Measurements from ENCODE around the gene BTBD7. TPM values are rescaled to one million over a fixed set of nuclear protein-coding genes. Genes with fewer than 3 reads are reported as not detected.

Gene BTBD7
- total RNA-seq, 1 donor from 2014 or later = 17.9 TPM

GRCh38 chr14:93214598-93214997 lies 118.2 kb downstream of the BTBD7 start:
- Mint-ChIP-seq H3K4me1 (ENCODE audit: low read depth) (peaks cover 2% of the 10 kb centered on the region), H3K27me3 (ENCODE audit: low read depth) (no peaks in the 10 kb centered on the region), H3K4me3 (ENCODE audit: low read depth) (no peak overlapping the region), H3K9me3 (no peaks in the 10 kb centered on the region), H3K27ac (no peak overlapping the region), H3K36me3 (ENCODE audit: low read depth) (peaks cover 56% of the 10 kb centered on the region)
- no peak for DNase-seq (ENCODE audit: low spot score)
- intact Hi-C loops (cut with micrococcal nuclease) = no loop called here

GRCh38 chr14:93212432-93212831 lies 120.4 kb downstream of the BTBD7 start:
- DNase-seq (ENCODE audit: low spot score) = no peak
- Mint-ChIP-seq H3K9me3 (no peaks in the 10 kb centered on the region), H3K36me3 (ENCODE audit: low read depth) (peaks cover 57% of the 10 kb centered on the region), H3K4me1 (ENCODE audit: low read depth) (peaks cover 13% of the 10 kb centered on the region), H3K27ac (no peak overlapping the region), H3K27me3 (ENCODE audit: low read depth) (no peaks in the 10 kb centered on the region), H3K4me3 (ENCODE audit: low read depth) (no peak overlapping the region)
- intact Hi-C loops (cut with micrococcal nuclease) = no loop called here

- Mint-ChIP-seq H3K4me1 (ENCODE audit: low read depth) (peaks cover 25% of the 10 kb centered on the region), H3K27me3 (ENCODE audit: low read depth) (no peaks in the 10 kb centered on the region), H3K9me3 (no peaks in the 10 kb centered on the region), H3K27ac (peak overlapping the region; percentile 98), H3K4me3 (ENCODE audit: low read depth) (peak overlapping the region; percentile 100), H3K36me3 (ENCODE audit: low read depth) (peaks cover 36% of the 10 kb centered on the region)
- DNase-seq (ENCODE audit: low spot score) = no peak
- intact Hi-C loops (cut with micrococcal nuclease) = loop anchor here (1.0 kb wide), 1 partner anchor 126 kb away; the partner anchor contains the start of gene BTBD7
Observed at GRCh38 chr14:93207468-93208308, 125.1 kb downstream of the BTBD7 start.

- peaks cover 25% of the 10 kb centered on the region for H3K4me1 Mint-ChIP-seq (ENCODE audit: low read depth)
- H3K4me3 Mint-ChIP-seq (ENCODE audit: low read depth) = peak within 1 kb of the TSS; percentile 100
- peak within 1 kb of the TSS; percentile 98 for H3K27ac Mint-ChIP-seq
- intact Hi-C loops (cut with micrococcal nuclease) = loop anchor here (1.0 kb wide), 2 partner anchors 22 to 126 kb away; partner anchors contain the start of genes BTBD7 and LYSET
- H3K36me3 Mint-ChIP-seq (ENCODE audit: low read depth) = peaks cover 33% of the 10 kb centered on the region
- no peaks in the 10 kb centered on the region for H3K9me3 Mint-ChIP-seq
- no peaks in the 10 kb centered on the region for H3K27me3 Mint-ChIP-seq (ENCODE audit: low read depth)
- peak; percentile 89 for DNase-seq (ENCODE audit: low spot score)
Observed at GRCh38 chr14:93206793-93207467, 125.9 kb downstream of the BTBD7 start, which contains the start of the genes GON7 and UBR7. Gene GON7, minus strand, starts transcription at chr14:93207065. Its CDS starts 28 bp downstream, at chr14:93207037. Gene UBR7, plus strand, starts transcription at chr14:93207256. Its CDS starts 36 bp downstream, at chr14:93207292.

- no peak overlapping the region for H3K4me3 Mint-ChIP-seq (ENCODE audit: low read depth)
- no peaks in the 10 kb centered on the region for H3K9me3 Mint-ChIP-seq
- H3K4me1 Mint-ChIP-seq (ENCODE audit: low read depth) = peaks cover 12% of the 10 kb centered on the region
- H3K27ac Mint-ChIP-seq = no peak overlapping the region
- H3K27me3 Mint-ChIP-seq (ENCODE audit: low read depth) = no peaks in the 10 kb centered on the region
- peaks cover 14% of the 10 kb centered on the region for H3K36me3 Mint-ChIP-seq (ENCODE audit: low read depth)
- no peak for DNase-seq (ENCODE audit: low spot score)
- intact Hi-C loops (cut with micrococcal nuclease) = no loop called here
Observed at GRCh38 chr14:93201155-93201704, 131.6 kb downstream of the BTBD7 start.

- no peak for DNase-seq (ENCODE audit: low spot score)
- Mint-ChIP-seq H3K36me3 (ENCODE audit: low read depth) (peaks cover 14% of the 10 kb centered on the region), H3K4me1 (ENCODE audit: low read depth) (peaks cover 10% of the 10 kb centered on the region), H3K4me3 (ENCODE audit: low read depth) (no peak overlapping the region), H3K9me3 (no peaks in the 10 kb centered on the region), H3K27ac (no peak overlapping the region), H3K27me3 (ENCODE audit: low read depth) (no peaks in the 10 kb centered on the region)
- intact Hi-C loops (cut with micrococcal nuclease) = no loop called here
Observed at GRCh38 chr14:93200553-93200952, 132.3 kb downstream of the BTBD7 start.

GRCh38 chr14:93199031-93199430 lies 133.8 kb downstream of the BTBD7 start:
- H3K36me3 Mint-ChIP-seq (ENCODE audit: low read depth) = peaks cover 10% of the 10 kb centered on the region
- no peaks in the 10 kb centered on the region for H3K4me1 Mint-ChIP-seq (ENCODE audit: low read depth)
- H3K9me3 Mint-ChIP-seq = no peaks in the 10 kb centered on the region
- H3K27ac Mint-ChIP-seq = no peak overlapping the region
- H3K27me3 Mint-ChIP-seq (ENCODE audit: low read depth) = no peaks in the 10 kb centered on the region
- no peak overlapping the region for H3K4me3 Mint-ChIP-seq (ENCODE audit: low read depth)
- DNase-seq (ENCODE audit: low spot score) = no peak
- intact Hi-C loops (cut with micrococcal nuclease) = no loop called here

- Mint-ChIP-seq H3K4me3 (ENCODE audit: low read depth) (no peak overlapping the region), H3K36me3 (ENCODE audit: low read depth) (peaks cover 6% of the 10 kb centered on the region), H3K27me3 (ENCODE audit: low read depth) (no peaks in the 10 kb centered on the region), H3K4me1 (ENCODE audit: low read depth) (peaks cover 2% of the 10 kb centered on the region), H3K27ac (no peak overlapping the region), H3K9me3 (no peaks in the 10 kb centered on the region)
- DNase-seq (ENCODE audit: low spot score) = no peak
- intact Hi-C loops (cut with micrococcal nuclease) = no loop called here
Observed at GRCh38 chr14:93195316-93195999, 137.4 kb downstream of the BTBD7 start.

Other genes with a start within 250 kb of the BTBD7 start
- gene ITPK1, start 217.1 kb downstream of the BTBD7 start, total RNA-seq = 66.9 and 70.8 TPM in 2 replicates
- 17.8 and 18.7 TPM in 2 replicates for gene MOAP1, start 148.1 kb downstream of the BTBD7 start, total RNA-seq
- 12.2 and 13.4 TPM in 2 replicates for gene LYSET, start 147.7 kb downstream of the BTBD7 start, total RNA-seq
- 13.4 and 15.2 TPM in 2 replicates for gene GON7, start 126.0 kb downstream of the BTBD7 start, total RNA-seq
- gene UBR7, start 125.8 kb downstream of the BTBD7 start, total RNA-seq = 30.9 and 32.9 TPM in 2 replicates
- gene COX8C, start 14.1 kb upstream of the BTBD7 start, total RNA-seq = not detected in 2 replicates
- gene UNC79, start 97.9 kb upstream of the BTBD7 start, total RNA-seq = 0.02 TPM in 1 of 2 replicates, not detected in the other

Data from activated T-helper 2 cell treated with anti-CD3 and anti-CD28 coated beads, Interferon-gamma antibody, Interleukin-2, Interleukin-4, amounts not matched to agents 10 μg/mL and 5 μg/mL and 100 μg/mL, durations not matched to agents 14 hours and 24 hours and 36 hours (primary cell).